Caki2 (cell line): ENCODE measurements around the gene DUSP28. TPM values are rescaled to one million over a fixed set of nuclear protein-coding genes. Genes with fewer than 3 reads are reported as not detected.
A peak's percentile ranks its signal among the peaks of the same experiment; 100 is the strongest.

ENCODE experiments used
- DNase-seq: peaks from one replicate; pipeline ENCODE4 v3.0.0-alpha.2; 2015; ENCODE audit warnings: low read depth
- in situ Hi-C: cut with HindIII; loops from 2 replicates; pipeline ENCODE4 v1.10.0; 2016; ENCODE audit warnings: low sequenced_read_pairs, low pct_unique_long_range_greater_than_20kb, mixed read lengths
- total RNA-seq: library from RNA; depleted of rRNA; stranded (reverse); fragments of >200 nt; shearing (Covaris generic); gene quantifications from 2 replicates; pipeline ENCODE4 v1.2.3, GENCODE V29; 2014; ENCODE audit warnings: low replicate concordance

The DUSP28 gene
- total RNA-seq, 1 experiment from 2014 or later, result 8.9 TPM

- in situ Hi-C loops, result no loop called here
- no peak for DNase-seq
These were observed 17.3 kb downstream of the DUSP28 start for GRCh38 chr2:240577281-240578109.

DNA sequence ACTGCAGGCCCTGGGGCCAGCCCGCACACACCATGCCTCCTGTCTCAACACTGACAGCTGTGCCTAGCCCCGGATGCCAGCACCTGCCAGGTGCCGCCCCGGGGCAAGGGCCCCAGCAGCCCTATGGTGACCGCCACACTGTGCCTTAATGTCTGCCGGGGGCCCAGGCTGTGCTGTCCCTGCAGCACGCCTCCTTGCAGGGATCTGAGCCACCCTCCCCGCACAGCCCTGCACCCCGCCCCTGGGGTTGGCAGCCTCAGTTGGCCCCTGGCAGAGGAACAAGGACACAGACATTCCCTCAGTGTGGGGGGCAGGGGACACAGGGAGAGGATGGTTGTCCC, 17.9 kb downstream of the DUSP28 start:
- in situ Hi-C loops, result no loop called here
- DNase-seq, result no peak

GRCh38 chr2:240578488-240578887, 18.3 kb downstream of the DUSP28 start:
- no peak for DNase-seq
- in situ Hi-C loops, result no loop called here

DNA sequence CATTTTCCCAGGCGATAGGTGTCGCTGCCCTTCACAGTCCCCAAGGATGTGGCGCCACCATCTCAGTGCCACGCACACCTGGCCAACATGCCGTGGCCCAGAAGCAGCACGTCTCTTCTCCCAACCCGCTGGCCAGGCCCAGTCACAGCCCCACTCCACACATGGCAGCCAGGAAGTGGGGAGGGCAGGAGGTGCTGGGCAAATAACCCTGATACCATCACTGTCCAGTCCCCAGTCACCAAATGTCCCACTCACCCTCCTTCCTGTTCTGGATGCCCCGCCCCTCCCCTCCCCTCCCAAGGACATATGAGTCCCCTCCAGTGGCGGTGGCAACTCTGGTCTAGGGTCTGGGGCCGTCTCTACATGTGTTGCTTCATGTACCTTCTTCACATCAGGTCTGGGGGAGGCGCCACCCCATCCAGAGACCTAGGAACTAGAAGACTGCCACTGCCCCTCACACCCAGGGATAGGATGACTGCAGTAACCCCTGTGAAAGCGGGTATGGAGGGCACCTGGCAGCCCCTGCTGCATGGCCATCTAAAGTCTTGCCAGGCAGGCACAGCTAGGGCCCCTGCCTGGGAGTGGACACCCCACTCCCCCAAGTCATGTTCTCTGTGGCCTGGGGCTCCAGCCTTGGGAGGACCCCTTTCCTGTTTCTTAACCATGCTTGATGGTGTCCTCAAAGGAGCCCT, 19.1 kb downstream of the DUSP28 start:
- in situ Hi-C loops, result no loop called here
- DNase-seq, result no peak

DNA sequence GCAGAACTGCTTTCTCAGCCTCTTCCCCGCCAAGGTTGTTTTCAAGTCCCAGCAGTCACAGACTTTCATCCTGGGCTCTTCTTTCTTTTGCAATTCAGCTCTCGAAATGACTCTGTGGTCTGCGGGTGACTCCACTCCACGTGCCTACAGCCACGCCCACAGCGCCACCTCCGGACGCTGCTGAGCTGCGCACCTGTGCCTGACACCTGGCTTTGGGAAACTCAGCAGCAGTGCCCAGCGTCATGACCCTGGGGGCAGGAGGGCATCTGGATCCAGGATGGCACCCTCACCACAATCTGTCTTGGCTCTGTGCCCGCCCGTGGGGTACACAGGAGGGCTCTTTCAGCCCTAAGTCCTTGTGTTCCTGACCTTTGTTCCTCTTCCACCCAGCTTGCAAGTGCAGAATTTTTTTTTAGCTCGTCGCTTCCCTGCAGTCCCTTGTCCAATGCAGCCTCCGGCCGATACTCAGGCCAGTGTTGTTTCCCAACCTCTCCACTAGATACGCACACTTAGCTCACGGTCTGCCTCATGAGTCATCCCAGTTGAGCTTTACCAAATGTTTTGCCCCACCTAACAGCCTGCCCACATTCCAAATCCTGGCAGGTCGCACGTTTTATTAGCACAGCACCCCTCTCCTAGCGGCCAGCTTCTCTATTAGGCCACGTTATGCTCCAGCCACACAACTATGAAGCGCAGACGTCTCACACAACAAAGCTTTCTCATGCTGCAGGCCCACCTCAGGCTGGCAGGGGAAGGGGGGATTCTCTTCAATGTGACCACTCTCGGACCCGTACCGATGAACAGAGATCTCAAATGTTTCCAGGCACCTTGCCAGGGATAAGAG, 19.8 kb downstream of the DUSP28 start:
- DNase-seq, result peak; percentile 62
- in situ Hi-C loops, result no loop called here

GRCh38 chr2:240581811-240582210, 21.7 kb downstream of the DUSP28 start:
- in situ Hi-C loops, result no loop called here
- DNase-seq, result no peak

- in situ Hi-C loops, result no loop called here
- DNase-seq, result no peak
These were observed 22.6 kb downstream of the DUSP28 start for GRCh38 chr2:240582781-240583180.

DNA sequence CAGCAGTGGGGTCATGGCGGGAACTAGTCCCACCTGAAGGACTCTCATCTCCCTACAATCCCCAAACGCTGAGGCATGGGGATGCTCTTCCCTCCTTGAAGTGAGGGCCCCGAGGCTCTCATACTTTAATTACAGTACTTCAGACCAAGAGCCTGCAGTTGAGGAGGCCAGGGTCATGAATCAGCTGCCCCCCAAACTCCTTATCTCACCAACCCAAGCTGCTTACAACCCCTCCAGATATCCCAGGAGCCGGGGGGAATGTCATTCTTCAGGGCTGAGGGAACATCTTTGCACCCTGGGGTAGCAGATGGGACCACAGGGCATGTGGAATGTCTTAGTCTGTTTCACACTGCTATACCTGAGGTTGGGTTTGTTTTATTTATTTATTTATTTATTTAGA, 23.6 kb downstream of the DUSP28 start:
- in situ Hi-C loops, result no loop called here
- DNase-seq, result no peak

- in situ Hi-C loops, result no loop called here
- DNase-seq, result peak; percentile 65
These were observed 24.4 kb downstream of the DUSP28 start for GRCh38 chr2:240584486-240585031.

DNA sequence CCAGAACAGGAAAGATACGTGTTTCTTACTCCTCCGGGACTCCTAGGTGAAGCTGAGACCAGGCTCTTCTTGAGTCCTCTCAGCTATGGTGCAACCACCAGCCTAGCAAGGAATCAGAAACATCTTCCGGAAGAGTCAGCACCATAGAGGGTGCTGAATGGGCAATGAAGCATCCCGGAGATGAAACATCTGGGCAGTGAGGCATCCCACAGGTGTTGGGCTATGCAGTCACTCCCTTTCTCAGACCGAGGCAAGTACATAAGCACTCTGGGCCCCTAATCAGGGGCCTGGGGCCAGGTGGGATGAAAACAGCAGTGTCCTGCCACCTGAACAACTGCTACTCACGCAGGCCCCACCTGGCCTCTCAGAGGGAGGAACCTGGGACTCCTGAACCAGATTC, 24.9 kb downstream of the DUSP28 start:
- in situ Hi-C loops, result no loop called here
- DNase-seq, result no peak

GRCh38 chr2:240585681-240586197, 25.6 kb downstream of the DUSP28 start:
- in situ Hi-C loops, result no loop called here
- no peak for DNase-seq

- peak; percentile 87 for DNase-seq
- in situ Hi-C loops, result no loop called here
These were observed 26.2 kb downstream of the DUSP28 start, which contains the start of gene CAPN10 for GRCh38 chr2:240586198-240586918. TSS of gene CAPN10 (plus strand) at chr2:240586734. CDS start at chr2:240586912, 178 bp downstream.

DNA sequence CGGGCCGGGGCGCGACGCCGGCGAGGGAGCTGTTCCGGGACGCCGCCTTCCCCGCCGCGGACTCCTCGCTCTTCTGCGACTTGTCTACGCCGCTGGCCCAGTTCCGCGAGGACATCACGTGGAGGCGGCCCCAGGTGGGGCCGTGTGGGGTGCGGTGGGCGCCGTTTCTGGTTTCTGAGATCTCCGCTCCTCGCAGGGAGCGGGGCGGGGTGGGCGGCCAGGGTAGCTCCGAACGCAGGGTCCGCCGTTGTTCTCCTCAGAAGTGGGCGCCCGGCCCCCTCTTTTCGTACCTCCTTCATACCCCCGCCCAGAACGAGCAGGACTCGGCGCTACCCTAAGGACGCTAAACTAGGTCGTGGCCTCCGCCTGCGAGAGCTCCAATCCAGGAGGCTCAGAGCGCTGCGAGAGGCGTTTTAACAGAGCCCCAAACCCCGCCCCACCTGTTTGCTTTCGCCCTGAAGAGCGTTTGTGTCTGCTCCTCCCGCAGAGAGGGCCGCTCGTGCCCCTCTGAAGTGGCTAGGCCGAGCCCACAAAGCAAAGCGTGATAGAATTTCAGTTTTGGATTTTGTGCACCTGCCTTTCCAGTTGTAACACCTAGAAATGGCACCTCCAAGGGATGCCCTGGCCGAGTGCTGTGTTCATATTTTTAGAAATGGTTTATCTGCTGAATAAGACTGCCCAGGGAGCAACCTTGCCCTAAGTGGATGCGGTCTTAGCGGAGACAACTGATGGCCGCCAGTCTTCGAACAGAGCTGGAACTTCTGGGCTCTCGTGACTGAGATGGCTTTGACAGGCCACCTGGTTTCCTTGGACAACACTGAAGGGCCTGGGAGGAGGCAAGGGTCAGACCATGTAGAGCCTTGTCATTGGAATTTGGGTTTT, 27.0 kb downstream of the DUSP28 start:
- in situ Hi-C loops, result no loop called here

DNA sequence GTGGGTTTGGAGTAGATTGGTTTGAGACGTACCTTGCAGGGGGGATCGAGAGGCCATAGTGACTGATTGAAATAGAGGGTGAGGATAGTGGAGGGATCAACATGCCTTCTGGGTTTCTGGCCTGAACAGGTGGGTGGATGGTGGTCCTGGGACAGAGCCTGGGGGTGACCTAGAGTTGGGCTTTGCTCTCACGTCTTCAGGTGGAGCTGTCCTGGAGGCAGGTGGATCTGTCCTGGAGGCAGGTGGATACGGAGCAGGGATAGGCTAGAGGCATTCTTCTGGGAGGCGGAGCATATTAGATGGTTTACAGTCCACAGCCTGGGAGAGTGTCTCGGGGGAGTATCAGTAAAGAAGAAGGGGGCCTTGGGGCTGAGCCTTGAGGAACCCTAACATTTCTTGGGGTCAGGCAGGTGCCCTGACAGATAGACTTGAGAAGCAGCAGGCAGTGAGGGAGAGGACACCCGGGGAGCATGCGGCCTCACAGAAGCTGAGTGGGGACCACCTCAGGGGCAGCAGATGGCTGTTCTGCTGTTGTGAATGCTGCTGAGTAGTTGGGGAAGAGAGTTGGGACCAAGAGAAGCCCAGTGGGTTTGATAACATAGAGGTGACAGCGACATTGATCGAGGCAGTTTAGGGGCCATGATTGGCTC, 28.0 kb downstream of the DUSP28 start:
- in situ Hi-C loops, result no loop called here

More for the DNA sequence above, 27.0 kb downstream of the DUSP28 start:
- DNase-seq, result no peak

GRCh38 chr2:240588669-240589068, 28.5 kb downstream of the DUSP28 start:
- in situ Hi-C loops, result no loop called here
- no peak for DNase-seq

More for the DNA sequence above, 28.0 kb downstream of the DUSP28 start:
- no peak for DNase-seq

DNA sequence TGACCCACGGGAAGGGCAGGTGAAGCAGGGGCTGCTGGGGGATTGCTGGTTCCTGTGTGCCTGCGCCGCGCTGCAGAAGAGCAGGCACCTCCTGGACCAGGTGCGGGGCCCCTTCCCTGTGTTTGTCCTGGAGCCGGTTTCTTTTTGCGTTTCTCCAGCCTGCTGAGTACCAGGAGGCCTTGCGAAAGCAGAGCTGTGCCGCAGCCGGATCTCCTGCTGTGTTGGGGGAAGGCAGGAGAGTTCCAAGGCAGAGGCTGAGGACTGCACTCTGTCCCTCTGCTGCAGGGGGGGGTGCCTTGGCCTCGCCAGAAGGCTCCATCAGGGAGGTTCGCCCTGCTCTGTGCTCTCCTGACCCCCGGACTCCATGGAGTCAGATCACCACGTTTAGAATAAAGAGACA, 29.2 kb downstream of the DUSP28 start:
- no peak for DNase-seq
- in situ Hi-C loops, result no loop called here
